Upper lobe of left lung (tissue), 6 donors: Measurements from ENCODE around the gene AFF1. TPM values are rescaled to one million over a fixed set of nuclear protein-coding genes. Genes with fewer than 3 reads are reported as not detected.

Source experiments
- ATAC-seq, 2 donors: fragments of 200-7000 bp; cut with Tn5 transposase; one replicate each; pipeline ENCODE4 v1.9.1; 2022; ENCODE audit warnings: mild to moderate bottlenecking in 2 of 2, moderate library complexity in 2 of 2; ENCODE audit not compliant: low FRiP score in 2 of 2
- DNase-seq, 2 donors: peaks; one replicate each; pipeline ENCODE4 v3.0.0-alpha.2; 2019 to 2020
- H3K27ac ChIP-seq, 4 donors: fragments of 200-600 bp; sonication (generic); one replicate each; pipeline ENCODE4 v1.5.1; 2016 to 2019
- H3K27me3 ChIP-seq, 4 donors: fragments of 200-600 bp; sonication (generic); one replicate each; pipeline ENCODE4 v1.5.1; 2017 to 2019
- H3K36me3 ChIP-seq, 4 donors: fragments of 200-600 bp; sonication (generic); one replicate each; pipeline ENCODE4 v1.5.1; 2016 to 2019
- H3K4me1 ChIP-seq, 4 donors: fragments of 200-600 bp; sonication (generic); one replicate each; pipeline ENCODE4 v1.5.1; 2018 to 2019
- H3K4me3 ChIP-seq, 4 donors: fragments of 200-600 bp; sonication (generic); one replicate each; pipeline ENCODE4 v1.5.1; 2017 to 2019; ENCODE audit warnings: mild to moderate bottlenecking in 2 of 4, moderate library complexity in 1 of 4
- H3K9me3 ChIP-seq, 4 donors: fragments of 200-600 bp; sonication (generic); one replicate each; pipeline ENCODE4 v1.5.1; 2018 to 2019
- CTCF ChIP-seq, 6 experiments: fragments of 450-650 bp in 4 of 6; fragments of 200-600 bp in 2 of 6; sonication (generic) in 2 of 6; IDR thresholded peaks; one replicate each; pipeline ENCODE4 v1.5.1; 2016 to 2019; ENCODE audit warnings: antibody characterized with exemption in 6 of 6
- EP300 ChIP-seq, 4 donors: sonication (generic); formaldehyde crosslinking; IDR thresholded peaks; one replicate each; pipeline ENCODE4 v1.5.1; 2017; ENCODE audit warnings: antibody characterized with exemption in 4 of 4, control low read depth in 2 of 4
- POLR2A ChIP-seq, 4 donors: fragments of 450-650 bp; IDR thresholded peaks; one replicate each; pipeline ENCODE4 v1.5.1; 2016 to 2017; ENCODE audit warnings: antibody characterized with exemption in 4 of 4, mild to moderate bottlenecking in 2 of 4
- POLR2AphosphoS5 ChIP-seq, 2 donors: sonication (generic); formaldehyde crosslinking; IDR thresholded peaks; one replicate each; pipeline ENCODE4 v1.5.1; 2017; ENCODE audit warnings: antibody characterized with exemption in 2 of 2
- WGBS, 2 donors: methylation state at CpG; one replicate each; pipeline ENCODE4 v1.1.5; 2017 to 2018; 5-methylcytosine and 5-hydroxymethylcytosine counted together
- total RNA-seq, 6 donors: library from RNA; depleted of rRNA in 4 of 6; stranded (reverse); fragments of >200 nt in 4 of 6; gene quantifications; one replicate each; pipeline versions ENCODE4 v1.1.0 to v1.2.1, GENCODE V29; 2016 to 2021
- donor health status: DM: no; HTN: no; CAD: no; lungs with moderate emphysema.
- donor health status: DM: no; HTN: yes; CAD: no; lungs with severe emphysema.

Gene AFF1
- total RNA-seq, 6 donors from 2014 or later, result 45.5 to 124 (median 83.9) TPM

GRCh38 chr4:87165892-87166291 lies 231.1 kb downstream of the AFF1 start:
- 93 to 100% methylated on average over 1 of the region's 1 CpG for WGBS, 2 donors
- DNase-seq (no peak), ATAC-seq (no peak)
- H3K4me1 ChIP-seq, result no peaks in the 10 kb centered on the region
- H3K36me3 ChIP-seq, result peaks cover 0 to 31% (median 6%) of the 10 kb centered on the region in 4 donors
- no peaks in the 10 kb centered on the region for H3K9me3 ChIP-seq
- H3K4me3 ChIP-seq, result no peak overlapping the region
- TF ChIP-seq CTCF (IDR thresholded peaks at IDR 0.05) (no peak), POLR2A (IDR thresholded peaks at IDR 0.05) (no peak), POLR2AphosphoS5 (IDR thresholded peaks at IDR 0.05) (no peak), EP300 (IDR thresholded peaks at IDR 0.05) (no peak)
- H3K27me3 ChIP-seq, result no peaks in the 10 kb centered on the region
- H3K27ac ChIP-seq, result no peak overlapping the region

GRCh38 chr4:87166296-87166854 lies 231.6 kb downstream of the AFF1 start:
- Histone ChIP-seq H3K27ac (no peak overlapping the region), H3K9me3 (no peaks in the 10 kb centered on the region), H3K4me1 (no peaks in the 10 kb centered on the region), H3K27me3 (no peaks in the 10 kb centered on the region), H3K36me3 (peaks cover 0 to 31% (median 6%) of the 10 kb centered on the region in 4 donors), H3K4me3 (no peak overlapping the region)
- ATAC-seq (no peak), DNase-seq (no peak)
- TF ChIP-seq POLR2A (IDR thresholded peaks at IDR 0.05) (no peak), POLR2AphosphoS5 (IDR thresholded peaks at IDR 0.05) (no peak), EP300 (IDR thresholded peaks at IDR 0.05) (no peak), CTCF (IDR thresholded peaks at IDR 0.05) (no peak)
- 88 to 91% methylated on average over 2 to 3 of the region's 3 CpGs for WGBS, 2 donors

GRCh38 chr4:87171944-87172343 lies 237.1 kb downstream of the AFF1 start:
- TF ChIP-seq POLR2AphosphoS5 (IDR thresholded peaks at IDR 0.05) (no peak), EP300 (IDR thresholded peaks at IDR 0.05) (no peak), POLR2A (IDR thresholded peaks at IDR 0.05) (no peak), CTCF (IDR thresholded peaks at IDR 0.05) (no peak)
- H3K36me3 ChIP-seq, result peaks cover 0 to 21% (median 4%) of the 10 kb centered on the region in 4 donors
- H3K4me3 ChIP-seq, result no peak overlapping the region
- H3K9me3 ChIP-seq, result no peaks in the 10 kb centered on the region
- ATAC-seq, result no peak
- no peak for DNase-seq
- no peaks in the 10 kb centered on the region for H3K4me1 ChIP-seq
- 98% methylated on average over 2 of the region's 2 CpGs for WGBS, 2 donors
- H3K27me3 ChIP-seq, result no peaks in the 10 kb centered on the region
- H3K27ac ChIP-seq, result no peak overlapping the region

GRCh38 chr4:87174672-87175071 lies 239.9 kb downstream of the AFF1 start:
- no peaks in the 10 kb centered on the region for H3K27me3 ChIP-seq
- 92% methylated on average over 2 of the region's 2 CpGs for WGBS, 2 donors
- H3K4me3 ChIP-seq, result no peak overlapping the region
- peaks cover 0 to 10% (median under 1%) of the 10 kb centered on the region in 4 donors for H3K36me3 ChIP-seq
- no peaks in the 10 kb centered on the region for H3K9me3 ChIP-seq
- no peaks in the 10 kb centered on the region for H3K4me1 ChIP-seq
- ATAC-seq (no peak), DNase-seq (no peak)
- TF ChIP-seq POLR2AphosphoS5 (IDR thresholded peaks at IDR 0.05) (no peak), EP300 (IDR thresholded peaks at IDR 0.05) (no peak), POLR2A (IDR thresholded peaks at IDR 0.05) (no peak), CTCF (IDR thresholded peaks at IDR 0.05) (no peak)
- H3K27ac ChIP-seq, result no peak overlapping the region

GRCh38 chr4:87179751-87180150 lies 244.9 kb downstream of the AFF1 start:
- Histone ChIP-seq H3K4me1 (no peaks in the 10 kb centered on the region), H3K27me3 (no peaks in the 10 kb centered on the region), H3K9me3 (no peaks in the 10 kb centered on the region), H3K36me3 (peaks cover 0 to 4% (median 0%) of the 10 kb centered on the region in 4 donors), H3K4me3 (no peak overlapping the region), H3K27ac (no peak overlapping the region)
- no peak for TF ChIP-seq CTCF (IDR thresholded peaks at IDR 0.05)
- TF ChIP-seq EP300 (IDR thresholded peaks at IDR 0.05), result no peak
- no peak for TF ChIP-seq POLR2A (IDR thresholded peaks at IDR 0.05)
- TF ChIP-seq POLR2AphosphoS5 (IDR thresholded peaks at IDR 0.05), result no peak
- 68 to 71% methylated on average over 1 of the region's 1 CpG for WGBS, 2 donors
- no peak for DNase-seq
- ATAC-seq, result no peak
